ENCODE measurements around the gene MATK.

DNA sequence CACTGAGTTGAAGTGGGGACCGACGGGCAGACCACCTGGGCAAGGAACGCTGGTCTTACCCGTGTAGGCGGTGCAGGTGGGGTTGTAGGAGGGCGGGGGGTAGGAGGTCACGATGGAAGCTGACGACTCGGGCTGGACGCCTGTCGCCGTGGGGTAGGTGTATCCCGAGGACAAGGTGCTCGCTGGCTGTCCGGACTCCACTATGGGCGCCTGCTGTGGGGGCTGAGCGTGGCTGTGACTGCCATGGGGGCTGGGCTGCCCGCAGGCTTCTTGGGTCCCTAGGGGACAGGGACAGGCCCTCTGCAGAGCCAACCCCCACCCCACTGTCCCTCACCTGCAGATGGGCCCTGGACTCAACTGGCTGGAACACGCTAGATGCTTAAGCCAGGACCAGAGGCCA lies 45.4 kb upstream of the MATK start:
- no peak for TF ChIP-seq EZH2 (IDR thresholded peaks at IDR 0.05; ENCODE audit: insufficient read depth, poor library complexity, severe bottlenecking)
- no peak for TF ChIP-seq EZH2phosphoT487 (IDR thresholded peaks at IDR 0.05; ENCODE audit: insufficient read depth, low read depth)

Data from GM23248 (cell line).